Retina (tissue), 1 donor: ENCODE data around the gene EPN3.
A peak's percentile ranks its signal among the peaks of the same experiment; 100 is the strongest.

ENCODE experiments used
- DNase-seq: peaks from one replicate; pipeline ENCODE4 v3.0.0-alpha.2; 2016

The EPN3 gene

GRCh38 chr17:50551433-50551815 is 18.9 kb downstream of the EPN3 start:
- DNase-seq: no peak

DNA sequence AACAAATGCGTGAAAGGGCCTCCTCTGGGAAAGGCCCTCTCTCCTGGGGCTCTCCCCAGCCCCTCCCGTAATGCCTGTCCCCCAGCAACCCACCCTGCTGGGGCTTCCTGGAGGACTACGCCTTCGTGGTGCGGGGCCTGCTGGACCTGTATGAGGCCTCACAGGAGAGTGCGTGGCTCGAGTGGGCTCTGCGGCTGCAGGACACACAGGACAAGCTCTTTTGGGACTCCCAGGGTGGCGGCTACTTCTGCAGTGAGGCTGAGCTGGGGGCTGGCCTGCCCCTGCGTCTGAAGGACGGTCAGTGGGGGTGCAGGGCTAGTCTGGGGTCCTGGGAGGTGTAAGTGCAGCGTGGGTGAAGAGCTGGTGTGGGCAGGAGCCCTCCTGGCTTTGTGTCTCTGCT is 19.3 kb downstream of the EPN3 start:
- DNase-seq: no peak

DNA sequence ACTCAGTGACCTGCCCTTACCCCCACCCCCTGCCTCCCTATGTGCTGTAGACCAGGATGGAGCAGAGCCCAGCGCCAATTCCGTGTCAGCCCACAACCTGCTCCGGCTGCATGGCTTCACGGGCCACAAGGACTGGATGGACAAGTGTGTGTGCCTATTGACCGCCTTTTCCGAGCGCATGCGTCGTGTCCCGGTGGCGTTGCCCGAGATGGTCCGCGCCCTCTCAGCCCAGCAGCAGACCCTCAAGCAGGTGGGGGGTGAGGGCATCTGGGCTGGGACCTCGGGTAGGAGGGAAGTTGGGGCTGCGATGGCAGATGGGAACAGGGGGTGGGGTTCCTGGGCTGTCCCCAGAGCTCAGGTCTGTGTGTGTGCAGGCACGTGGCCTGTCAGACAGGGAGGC is 21.7 kb downstream of the EPN3 start:
- DNase-seq: no peak

GRCh38 chr17:50556803-50557202 is 24.3 kb downstream of the EPN3 start:
- no peak for DNase-seq

DNA sequence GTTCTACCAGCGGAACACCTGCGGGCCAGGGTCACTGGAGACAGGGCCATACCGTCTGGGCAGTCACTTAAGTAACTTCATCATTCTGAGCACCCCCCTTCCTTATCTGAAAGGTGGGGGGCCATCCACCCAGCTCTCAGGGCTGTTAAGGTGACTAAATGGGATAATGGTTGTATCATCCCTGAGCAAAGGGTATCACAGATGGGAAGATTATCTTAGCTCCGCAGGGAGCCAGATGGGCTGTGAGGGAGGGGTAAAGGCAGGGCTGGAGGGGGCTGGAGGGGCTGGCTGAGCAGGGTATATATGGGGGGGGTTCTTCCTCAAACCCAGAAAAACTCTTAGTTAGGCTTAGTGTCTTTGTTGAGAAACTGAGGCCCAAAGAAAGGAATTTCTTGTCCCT is 25.1 kb downstream of the EPN3 start:
- DNase-seq: no peak

- DNase-seq: no peak
Observed at GRCh38 chr17:50558091-50558490, 25.6 kb downstream of the EPN3 start.

GRCh38 chr17:50558581-50558940 is 26.0 kb downstream of the EPN3 start:
- DNase-seq: no peak

GRCh38 chr17:50558941-50559614 is 26.5 kb downstream of the EPN3 start:
- peak; percentile 68 for DNase-seq

- DNase-seq: no peak
Observed at GRCh38 chr17:50559674-50560184, 27.2 kb downstream of the EPN3 start.

- peak; percentile 91 for DNase-seq
Observed at GRCh38 chr17:50560185-50560824, 27.8 kb downstream of the EPN3 start, which contains the start of gene CACNA1G. CACNA1G (plus strand) TSS chr17:50560715; CDS start chr17:50561460, 745 bp downstream.

DNA sequence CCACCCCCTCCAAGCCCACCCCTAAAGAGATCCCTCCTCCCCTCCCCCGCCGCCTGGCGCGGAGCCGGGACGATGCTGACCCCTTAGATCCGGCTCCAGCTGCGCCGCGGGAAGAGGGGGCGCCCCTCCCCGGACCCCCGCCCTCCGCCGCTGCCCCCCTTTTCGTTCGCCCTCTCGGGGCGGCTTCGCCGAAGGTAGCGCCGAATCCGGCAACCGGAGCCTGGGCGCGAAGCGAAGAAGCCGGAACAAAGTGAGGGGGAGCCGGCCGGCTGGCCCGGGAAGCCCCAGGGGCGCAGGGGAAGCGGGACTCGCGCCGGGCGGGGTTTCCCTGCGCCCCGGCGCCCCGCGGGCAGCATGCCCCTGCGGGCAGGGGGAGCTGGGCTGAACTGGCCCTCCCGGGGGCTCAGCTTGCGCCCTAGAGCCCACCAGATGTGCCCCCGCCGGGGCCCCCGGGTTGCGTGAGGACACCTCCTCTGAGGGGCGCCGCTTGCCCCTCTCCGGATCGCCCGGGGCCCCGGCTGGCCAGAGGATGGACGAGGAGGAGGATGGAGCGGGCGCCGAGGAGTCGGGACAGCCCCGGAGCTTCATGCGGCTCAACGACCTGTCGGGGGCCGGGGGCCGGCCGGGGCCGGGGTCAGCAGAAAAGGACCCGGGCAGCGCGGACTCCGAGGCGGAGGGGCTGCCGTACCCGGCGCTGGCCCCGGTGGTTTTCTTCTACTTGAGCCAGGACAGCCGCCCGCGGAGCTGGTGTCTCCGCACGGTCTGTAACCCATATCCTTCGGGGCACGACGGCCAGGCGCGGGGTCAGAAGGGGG is 28.6 kb downstream of the EPN3 start:
- no peak for DNase-seq

GRCh38 chr17:50561746-50562141 is 29.2 kb downstream of the EPN3 start:
- no peak for DNase-seq

DNA sequence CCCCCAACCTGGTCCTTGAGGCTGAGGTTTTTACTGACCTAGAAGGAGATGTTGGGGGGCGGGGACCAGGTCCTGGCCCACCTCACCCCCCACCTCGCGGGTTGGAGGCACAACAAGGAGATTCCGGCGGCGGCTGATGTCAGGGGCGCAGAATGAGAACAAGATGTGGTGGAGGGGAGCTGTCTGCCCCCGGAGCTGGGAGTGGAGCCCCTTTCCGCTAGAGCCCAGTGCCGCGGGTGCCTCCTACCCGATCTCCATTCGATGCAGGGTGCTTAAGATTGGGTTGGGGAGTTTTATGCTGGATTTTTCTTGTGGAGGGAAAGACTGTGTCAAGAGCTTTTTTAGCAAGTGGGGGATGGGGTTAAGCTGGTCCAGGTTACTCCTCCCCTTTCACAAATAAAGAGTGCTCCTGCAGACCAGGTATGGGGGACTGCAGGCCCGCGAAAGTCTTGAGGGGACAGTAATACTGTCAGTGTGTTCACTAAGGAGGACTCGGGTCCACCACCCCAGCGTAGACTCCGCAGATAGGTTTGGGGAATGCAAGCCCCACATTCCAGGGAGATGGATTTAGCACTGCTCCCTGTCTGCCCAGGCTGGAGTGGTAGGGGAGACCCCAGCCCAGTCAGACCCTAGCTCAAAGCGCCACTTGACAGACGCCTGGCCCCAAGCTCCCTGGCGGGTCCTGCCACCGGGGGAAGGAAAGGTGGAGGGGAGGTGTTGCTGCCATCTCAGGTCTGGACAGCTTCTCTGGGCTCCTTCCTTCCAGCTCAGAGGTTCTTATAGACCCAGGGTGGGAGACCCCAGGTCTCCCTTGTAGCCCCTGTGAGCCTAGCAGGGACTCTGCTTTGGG is 29.9 kb downstream of the EPN3 start:
- no peak for DNase-seq

DNA sequence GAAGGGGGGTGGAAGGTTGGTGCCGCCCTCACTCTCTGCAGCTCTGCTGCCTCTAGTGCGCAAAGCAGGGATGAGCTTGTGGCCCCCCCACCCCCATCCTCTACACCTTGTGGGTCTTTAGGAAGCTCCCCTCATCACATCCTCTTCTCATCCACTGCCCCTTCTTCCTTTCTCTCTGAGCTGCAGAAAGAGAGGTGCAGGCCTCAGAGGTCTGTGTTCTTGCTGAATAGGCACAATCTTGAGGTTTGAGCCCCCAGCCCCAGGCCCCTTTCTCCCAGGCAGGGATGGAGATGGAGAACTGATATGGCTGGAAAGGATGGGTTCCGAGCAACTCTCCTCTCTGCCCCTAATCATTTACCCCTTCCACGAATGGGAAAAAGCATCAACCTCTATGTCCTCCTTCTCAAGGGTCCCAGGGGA is 30.6 kb downstream of the EPN3 start:
- no peak for DNase-seq

- peak; percentile 28 for DNase-seq
Observed at GRCh38 chr17:50564916-50565315, 32.4 kb downstream of the EPN3 start.

- peak; percentile 81 for DNase-seq
Observed at GRCh38 chr17:50565402-50566350, 33.1 kb downstream of the EPN3 start.

DNA sequence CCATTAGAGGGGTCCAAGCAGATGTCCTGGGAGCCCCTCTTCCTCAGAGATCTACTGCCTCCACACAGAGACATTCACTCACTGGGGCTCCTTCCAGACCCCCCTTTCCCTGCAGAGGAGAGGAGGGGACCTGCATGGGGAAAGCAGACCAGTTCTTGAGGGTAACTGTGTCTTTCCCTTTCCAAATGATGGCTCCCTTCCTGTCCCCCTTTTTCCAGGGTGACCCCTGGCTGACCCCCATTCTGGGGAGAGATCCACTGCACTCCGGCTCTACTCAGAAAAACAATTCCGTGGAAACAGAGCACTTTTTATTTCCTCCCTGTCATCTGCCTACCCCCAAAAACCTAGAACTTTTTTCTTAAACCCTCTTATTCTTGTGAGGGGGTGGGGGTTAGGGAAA is 34.4 kb downstream of the EPN3 start:
- DNase-seq: no peak

DNA sequence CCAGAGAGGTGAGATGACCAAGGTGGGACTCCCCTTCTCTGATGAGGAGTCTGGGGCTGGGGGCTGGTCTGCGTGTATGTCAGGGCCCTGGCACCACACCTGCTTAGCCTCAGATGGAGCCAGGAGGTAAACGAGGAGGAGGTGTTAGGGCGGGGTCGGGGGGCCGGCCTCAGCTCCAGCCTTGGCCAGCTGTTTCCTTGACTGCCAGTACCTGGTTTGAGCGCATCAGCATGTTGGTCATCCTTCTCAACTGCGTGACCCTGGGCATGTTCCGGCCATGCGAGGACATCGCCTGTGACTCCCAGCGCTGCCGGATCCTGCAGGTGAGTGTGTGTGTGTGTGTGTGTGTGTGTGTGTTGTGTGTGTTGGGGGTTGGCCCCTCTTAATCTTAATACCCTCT is 36.1 kb downstream of the EPN3 start:
- no peak for DNase-seq

DNA sequence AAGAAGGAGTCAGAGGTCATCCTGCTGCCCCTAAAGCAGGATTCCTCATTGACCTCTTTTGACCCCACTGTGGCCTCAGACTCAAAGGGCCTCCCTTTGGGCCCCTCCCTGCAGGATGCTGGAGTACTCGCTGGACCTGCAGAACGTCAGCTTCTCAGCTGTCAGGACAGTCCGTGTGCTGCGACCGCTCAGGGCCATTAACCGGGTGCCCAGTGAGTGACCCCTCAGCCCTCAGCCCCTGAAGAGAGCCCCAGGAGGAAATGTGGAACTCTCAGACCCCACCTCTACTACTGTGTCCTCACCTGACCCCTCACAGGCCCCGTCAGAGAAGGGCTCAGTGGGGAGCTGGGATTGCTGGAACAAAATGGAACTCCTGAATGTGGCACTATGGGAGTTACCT is 37.1 kb downstream of the EPN3 start:
- peak; percentile 19 for DNase-seq

DNA sequence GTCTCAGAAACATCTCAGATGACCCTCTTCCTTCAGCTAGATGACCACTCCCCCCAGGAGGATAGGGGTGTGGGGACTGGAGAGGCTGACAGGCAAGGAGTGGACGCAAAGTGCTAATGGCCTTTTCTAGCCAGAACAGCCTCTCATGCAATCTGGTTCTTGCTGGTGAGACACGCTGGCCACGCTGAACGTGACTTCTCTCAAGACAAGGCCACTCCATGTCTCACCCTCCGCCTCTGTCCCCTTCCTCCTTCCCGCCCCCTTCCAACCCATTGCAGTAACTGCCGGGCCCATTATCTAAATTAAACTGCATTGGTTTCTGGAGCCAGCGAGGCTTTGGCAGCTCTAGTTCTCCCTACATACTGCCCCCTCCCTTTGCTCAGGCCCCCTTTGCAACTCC is 37.5 kb downstream of the EPN3 start:
- DNase-seq: peak; percentile 41

DNA sequence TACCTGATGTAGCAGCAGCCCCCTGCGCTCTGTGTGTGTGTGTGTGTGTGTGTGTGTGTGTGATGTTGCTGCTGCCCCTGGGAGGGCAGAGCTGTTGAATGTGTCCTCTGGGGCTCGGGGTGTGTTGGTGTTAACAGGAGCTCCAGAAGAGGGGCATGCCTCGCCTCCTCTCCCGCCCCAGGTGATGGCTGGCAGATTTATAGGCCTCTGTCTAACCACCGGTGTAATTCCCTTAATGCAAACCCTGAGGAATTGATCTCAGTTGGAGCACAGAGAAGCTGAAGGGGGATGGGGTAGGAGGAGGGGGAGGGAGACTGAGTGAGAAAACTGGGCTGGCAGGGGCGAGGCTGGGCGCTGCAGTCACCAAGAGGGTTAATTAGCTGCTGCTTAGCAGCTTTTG is 38.0 kb downstream of the EPN3 start:
- no peak for DNase-seq

GRCh38 chr17:50571681-50572080 is 39.1 kb downstream of the EPN3 start:
- no peak for DNase-seq
